ENCODE data around the gene NPC1. TPM values are rescaled to one million over a fixed set of nuclear protein-coding genes. Genes with fewer than 3 reads are reported as not detected.

NPC1 gene
- polyA plus RNA-seq, 1 donor (not counting 4 experiments of a cell fraction or from before 2014, with no cell fraction given): 49.9 TPM

DNA sequence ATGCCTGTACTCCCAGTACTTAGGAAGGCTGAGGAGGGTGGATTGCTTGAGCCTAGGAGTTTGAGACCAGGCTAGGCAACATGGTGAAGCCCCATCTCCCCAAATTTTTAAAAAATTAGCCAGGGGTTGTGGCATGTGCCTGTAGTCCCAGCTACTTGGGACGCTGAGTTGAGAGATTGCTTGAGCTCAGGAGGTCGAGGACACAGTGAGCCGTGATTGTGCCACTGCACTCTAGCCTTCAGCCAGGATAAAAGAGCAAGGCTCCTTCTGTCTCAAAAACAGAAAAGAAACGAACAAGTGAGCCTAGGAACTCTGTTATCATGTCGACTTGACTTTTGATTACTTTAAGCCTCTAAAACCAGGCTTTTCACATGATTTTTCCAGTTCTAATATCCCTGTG is 13.7 kb downstream of the NPC1 start:
- TF ChIP-seq, protein P1, sequence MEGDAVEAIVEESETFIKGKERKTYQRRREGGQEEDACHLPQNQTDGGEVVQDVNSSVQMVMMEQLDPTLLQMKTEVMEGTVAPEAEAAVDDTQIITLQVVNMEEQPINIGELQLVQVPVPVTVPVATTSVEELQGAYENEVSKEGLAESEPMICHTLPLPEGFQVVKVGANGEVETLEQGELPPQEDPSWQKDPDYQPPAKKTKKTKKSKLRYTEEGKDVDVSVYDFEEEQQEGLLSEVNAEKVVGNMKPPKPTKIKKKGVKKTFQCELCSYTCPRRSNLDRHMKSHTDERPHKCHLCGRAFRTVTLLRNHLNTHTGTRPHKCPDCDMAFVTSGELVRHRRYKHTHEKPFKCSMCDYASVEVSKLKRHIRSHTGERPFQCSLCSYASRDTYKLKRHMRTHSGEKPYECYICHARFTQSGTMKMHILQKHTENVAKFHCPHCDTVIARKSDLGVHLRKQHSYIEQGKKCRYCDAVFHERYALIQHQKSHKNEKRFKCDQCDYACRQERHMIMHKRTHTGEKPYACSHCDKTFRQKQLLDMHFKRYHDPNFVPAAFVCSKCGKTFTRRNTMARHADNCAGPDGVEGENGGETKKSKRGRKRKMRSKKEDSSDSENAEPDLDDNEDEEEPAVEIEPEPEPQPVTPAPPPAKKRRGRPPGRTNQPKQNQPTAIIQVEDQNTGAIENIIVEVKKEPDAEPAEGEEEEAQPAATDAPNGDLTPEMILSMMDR (optimal IDR thresholded peaks at IDR 0.05 in 1 of 3, IDR thresholded peaks at IDR 0.05 in 1 of 3, conservative IDR thresholded peaks at IDR 0.05 in 1 of 3; ENCODE audit: extremely low read depth in 1 of 3, insufficient read depth in 2 of 3, low read length in 3 of 3): no peak
- no peak for TF ChIP-seq EZH2 (IDR thresholded peaks at IDR 0.05; ENCODE audit: low read length)
- no peak overlapping the region for H3K4me2 ChIP-seq (ENCODE audit: control insufficient read depth, extremely low read depth, insufficient read depth, low read depth, low read length)
- H3K36me3 ChIP-seq (ENCODE audit: control insufficient read depth in 2 of 2, extremely low read depth in 1 of 2, insufficient read depth in 2 of 2, low read length in 2 of 2): peaks cover 29 to 45% of the 10 kb centered on the region in 2 experiments
- no peak overlapping the region for H3K9ac ChIP-seq (ENCODE audit: control insufficient read depth, extremely low read depth, insufficient read depth, low read length)
- no peaks in the 10 kb centered on the region for H3K9me3 ChIP-seq (ENCODE audit: control insufficient read depth, low read depth, low read length)
- H3K79me2 ChIP-seq (ENCODE audit: control insufficient read depth, insufficient read depth, low read length): peaks cover 34% of the 10 kb centered on the region
- FAIRE-seq: no peak
- no peak overlapping the region for H3K4me3 ChIP-seq (ENCODE audit: control insufficient read depth in 2 of 3, extremely low read depth in 1 of 3, insufficient read depth in 2 of 3, low read depth in 1 of 3, low read length in 3 of 3)
- H3K9me1 ChIP-seq (ENCODE audit: control insufficient read depth, extremely low read depth, insufficient read depth, low read length): no peaks in the 10 kb centered on the region
- peaks cover 9% of the 10 kb centered on the region for H4K20me1 ChIP-seq (ENCODE audit: control insufficient read depth, extremely low read depth, insufficient read depth, low read length)
- dilution Hi-C loops (cut with MboI; ENCODE audit: extremely low pct_ligation_motif_present, low sequenced_read_pairs): no loop called here
- no peak for DNase-seq (ENCODE audit: low read depth, low spot score)
- no peak overlapping the region for H3K27ac ChIP-seq (ENCODE audit: control insufficient read depth, insufficient read depth, low read length)
- no peaks in the 10 kb centered on the region for H3K27me3 ChIP-seq (ENCODE audit: control insufficient read depth, extremely low read depth, insufficient read depth, low read length)
- peaks cover 10% of the 10 kb centered on the region for H3K4me1 ChIP-seq (ENCODE audit: control insufficient read depth, extremely low read depth, insufficient read depth, low read length)
- H2AFZ ChIP-seq (ENCODE audit: control insufficient read depth, low read length): no peak overlapping the region

DNA sequence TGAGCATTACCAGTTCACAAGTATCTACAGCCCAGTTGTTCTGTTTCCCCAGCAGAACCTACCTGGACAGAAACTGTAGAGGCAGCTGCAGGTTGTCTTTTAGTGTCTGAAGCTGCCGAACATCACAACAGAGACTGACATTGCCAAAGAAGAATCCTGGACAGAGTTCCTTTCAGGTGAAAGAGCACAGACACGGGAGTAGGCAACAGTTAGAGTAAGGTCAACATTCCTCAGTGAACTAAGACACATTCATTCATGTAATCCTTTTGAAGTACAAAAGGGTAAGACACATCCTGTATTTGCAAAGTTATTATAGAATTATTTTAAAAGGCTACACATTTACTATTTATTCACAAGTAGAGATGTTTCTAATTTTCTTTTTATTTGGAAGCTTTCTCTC is 14.3 kb downstream of the NPC1 start:
- FAIRE-seq: no peak
- Histone ChIP-seq H2AFZ (ENCODE audit: control insufficient read depth, low read length) (no peak overlapping the region), H3K9me1 (ENCODE audit: control insufficient read depth, extremely low read depth, insufficient read depth, low read length) (no peaks in the 10 kb centered on the region), H3K9ac (ENCODE audit: control insufficient read depth, extremely low read depth, insufficient read depth, low read length) (no peak overlapping the region), H3K36me3 (ENCODE audit: control insufficient read depth in 2 of 2, extremely low read depth in 1 of 2, insufficient read depth in 2 of 2, low read length in 2 of 2) (peaks cover 29 to 51% of the 10 kb centered on the region in 2 experiments), H3K9me3 (ENCODE audit: control insufficient read depth, low read depth, low read length) (no peaks in the 10 kb centered on the region), H4K20me1 (ENCODE audit: control insufficient read depth, extremely low read depth, insufficient read depth, low read length) (peaks cover 13% of the 10 kb centered on the region), H3K4me2 (ENCODE audit: control insufficient read depth, extremely low read depth, insufficient read depth, low read depth, low read length) (no peak overlapping the region), H3K4me3 (ENCODE audit: control insufficient read depth in 2 of 3, extremely low read depth in 1 of 3, insufficient read depth in 2 of 3, low read depth in 1 of 3, low read length in 3 of 3) (no peak overlapping the region), H3K27me3 (ENCODE audit: control insufficient read depth, extremely low read depth, insufficient read depth, low read length) (no peaks in the 10 kb centered on the region), H3K27ac (ENCODE audit: control insufficient read depth, insufficient read depth, low read length) (no peak overlapping the region), H3K79me2 (ENCODE audit: control insufficient read depth, insufficient read depth, low read length) (peaks cover 33% of the 10 kb centered on the region), H3K4me1 (ENCODE audit: control insufficient read depth, extremely low read depth, insufficient read depth, low read length) (peaks cover 10% of the 10 kb centered on the region)
- DNase-seq (ENCODE audit: low read depth, low spot score): no peak
- dilution Hi-C loops (cut with MboI; ENCODE audit: extremely low pct_ligation_motif_present, low sequenced_read_pairs): no loop called here
- no peak for TF ChIP-seq EZH2 (IDR thresholded peaks at IDR 0.05; ENCODE audit: low read length)
- TF ChIP-seq, protein P1 (optimal IDR thresholded peaks at IDR 0.05 in 1 of 3, IDR thresholded peaks at IDR 0.05 in 1 of 3, conservative IDR thresholded peaks at IDR 0.05 in 1 of 3; ENCODE audit: extremely low read depth in 1 of 3, insufficient read depth in 2 of 3, low read length in 3 of 3): no peak
